Ramos (cell line): Measurements from ENCODE around the gene SARNP.
"Not testable (repeated sequence)": the region's sequence is repeated elsewhere in the genome, so short reads cannot be mapped to it uniquely, and the experiment has no call there.

Source experiments
- in situ Hi-C: fragments of 300-500 bp; cut with MboI; formaldehyde crosslinking; loops from one replicate; pipeline ENCODE4 v1.14.3; 2022; ENCODE audit warnings: low sequenced_read_pairs; ENCODE audit not compliant: unreplicated experiment

SARNP gene

DNA sequence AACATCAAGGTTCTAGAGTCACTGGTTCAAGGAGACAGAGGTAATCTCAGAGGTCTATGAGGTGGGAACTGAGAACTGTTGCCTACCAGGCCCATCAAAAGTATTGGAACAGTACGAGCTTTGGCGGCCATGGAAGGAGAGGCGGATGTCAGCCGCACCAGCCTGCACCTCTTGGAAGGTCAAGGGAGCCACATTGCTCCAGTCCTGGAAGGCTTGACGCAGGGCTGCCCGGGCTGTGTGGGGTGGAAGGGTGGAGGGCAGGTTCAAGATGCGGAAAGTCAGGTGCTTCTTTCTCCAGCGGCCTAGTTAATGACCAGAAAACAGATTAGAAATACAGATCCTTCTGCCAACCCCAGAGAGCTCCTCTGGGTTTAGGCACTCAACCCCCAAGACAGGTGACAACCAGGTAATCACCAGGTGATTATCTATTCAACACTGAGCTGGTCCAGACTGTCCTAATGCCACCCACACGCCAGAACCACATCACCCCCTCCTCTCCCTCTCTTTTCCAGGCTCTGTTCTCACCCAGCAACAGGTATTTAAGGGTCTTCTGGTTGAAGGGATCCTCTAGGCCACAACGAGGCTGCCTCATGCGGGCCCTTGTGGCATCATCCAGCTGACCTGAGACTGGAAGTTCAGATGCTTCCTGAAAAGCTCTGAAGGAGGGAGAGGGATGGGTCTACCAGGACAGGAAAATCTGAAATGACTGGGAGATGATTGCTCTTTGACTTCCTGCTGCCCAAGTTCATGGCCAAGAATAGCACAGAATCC, 23.2 kb upstream of the SARNP start:
- in situ Hi-C loops, result no loop called here

DNA sequence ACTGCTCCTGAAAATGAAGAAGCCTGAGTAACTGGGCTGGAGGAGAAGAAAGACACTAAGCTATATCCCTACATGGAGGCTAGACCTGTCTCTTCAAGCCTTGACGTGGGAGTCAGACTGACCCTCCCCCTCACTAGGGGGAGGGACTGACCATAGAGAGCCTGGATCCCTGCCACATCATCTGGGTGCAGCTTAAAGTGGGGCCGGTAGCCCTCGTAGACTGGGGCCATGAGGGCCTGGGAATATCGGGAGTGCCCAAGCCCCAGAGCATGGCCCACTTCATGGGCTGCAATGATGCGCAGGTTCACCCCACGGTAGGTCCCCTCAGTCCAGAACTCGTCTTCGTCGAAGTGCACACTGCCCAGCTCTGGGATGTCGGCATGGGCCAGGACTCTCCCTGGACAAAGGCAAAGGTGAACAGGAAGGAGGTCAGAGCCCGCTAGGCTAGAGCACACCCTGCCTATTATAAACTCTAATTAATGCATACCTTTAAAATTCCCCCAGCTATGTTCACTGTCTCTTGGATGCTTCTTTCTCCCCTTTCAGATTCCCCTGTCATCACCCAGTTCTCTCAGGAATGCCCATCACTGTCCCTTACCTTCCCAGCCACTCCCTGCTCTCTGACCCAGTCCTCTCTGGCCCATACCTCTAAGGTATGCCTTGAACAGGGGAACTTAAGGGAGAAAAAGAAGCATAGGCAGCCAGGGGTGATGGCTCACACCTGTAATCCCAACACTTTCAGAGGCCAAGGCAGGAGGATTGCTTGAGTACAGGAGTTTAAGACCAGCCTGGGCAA, 22.0 kb upstream of the SARNP start:
- in situ Hi-C loops, result no loop called here

DNA sequence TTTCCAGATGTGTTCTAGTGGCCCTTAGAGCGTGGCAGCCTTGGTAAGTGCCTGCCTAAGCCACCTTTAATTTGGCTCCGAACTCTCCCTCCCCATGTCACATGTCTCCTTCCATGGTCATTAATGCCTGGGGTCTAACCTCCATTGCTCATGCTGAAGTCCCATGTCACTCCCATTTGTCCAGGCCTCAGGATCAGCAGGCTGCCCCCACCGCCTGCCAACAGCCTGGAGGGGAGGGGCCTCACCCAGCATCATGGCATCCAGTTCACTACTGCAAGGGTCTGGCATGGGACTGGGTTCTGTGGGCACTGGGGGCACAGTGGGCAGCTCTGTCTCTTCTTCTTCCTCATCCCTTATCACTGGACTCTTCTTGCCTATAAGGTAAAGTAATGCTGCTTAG, 20.8 kb upstream of the SARNP start:
- in situ Hi-C loops, result no loop called here

DNA sequence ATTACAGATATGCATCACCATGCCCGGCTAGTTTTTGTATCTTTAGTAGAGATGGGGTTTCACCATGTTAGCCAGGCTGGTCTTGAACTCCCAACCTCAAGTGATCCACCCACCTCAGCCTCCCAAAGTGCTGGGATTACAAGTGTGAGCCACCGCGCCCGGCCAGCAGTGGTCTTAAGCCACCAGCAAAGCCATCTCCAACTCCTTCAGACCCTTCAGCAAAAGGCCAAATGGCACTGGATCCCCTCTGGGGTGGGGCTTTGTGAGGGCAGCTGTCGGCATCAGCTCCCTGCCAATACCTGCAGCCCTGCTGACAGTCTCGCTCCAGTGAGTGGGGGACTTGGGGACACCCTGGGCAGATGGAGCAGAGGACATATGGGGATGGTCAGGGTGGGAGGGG, 16.9 kb upstream of the SARNP start:
- in situ Hi-C loops, result not testable (repeated sequence)

DNA sequence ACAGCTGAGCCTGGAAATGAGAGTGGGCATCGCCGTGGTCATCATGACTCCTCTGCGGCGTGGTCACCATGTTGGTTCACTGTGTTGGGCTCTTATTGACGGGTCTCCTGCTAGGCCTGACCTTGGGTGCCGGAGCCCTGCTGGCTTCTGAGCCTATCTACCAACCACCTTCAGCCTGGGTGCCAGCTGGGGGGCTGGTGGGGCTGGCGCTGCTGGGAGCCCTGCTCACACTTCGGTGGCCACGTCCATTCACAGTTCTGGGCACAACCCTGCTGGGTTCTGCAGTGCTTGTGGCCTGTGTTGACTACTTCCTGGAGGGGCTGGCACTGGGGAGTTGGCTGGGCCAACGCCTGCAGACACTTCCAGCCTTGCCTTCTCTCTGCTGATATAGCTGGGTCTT, 15.5 kb upstream of the SARNP start:
- in situ Hi-C loops, result no loop called here

DNA sequence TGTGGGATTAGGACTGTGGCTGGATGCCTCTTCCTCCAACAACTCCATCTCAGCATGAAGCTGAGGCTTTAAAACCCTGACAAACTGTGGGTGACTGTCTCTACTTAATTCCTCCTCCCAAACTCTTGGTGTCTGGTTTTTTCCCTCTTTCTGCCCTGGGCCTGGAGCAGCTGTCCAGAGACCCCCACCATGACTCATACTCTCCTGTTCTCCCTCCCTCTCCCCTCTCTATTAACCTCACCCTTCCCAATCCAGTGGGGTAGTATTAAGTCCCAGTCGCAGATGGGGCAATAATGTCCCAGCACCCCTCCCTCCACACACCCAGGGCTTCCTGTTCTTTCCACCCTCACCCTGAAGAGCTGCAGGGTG, 13.9 kb upstream of the SARNP start:
- in situ Hi-C loops, result no loop called here

DNA sequence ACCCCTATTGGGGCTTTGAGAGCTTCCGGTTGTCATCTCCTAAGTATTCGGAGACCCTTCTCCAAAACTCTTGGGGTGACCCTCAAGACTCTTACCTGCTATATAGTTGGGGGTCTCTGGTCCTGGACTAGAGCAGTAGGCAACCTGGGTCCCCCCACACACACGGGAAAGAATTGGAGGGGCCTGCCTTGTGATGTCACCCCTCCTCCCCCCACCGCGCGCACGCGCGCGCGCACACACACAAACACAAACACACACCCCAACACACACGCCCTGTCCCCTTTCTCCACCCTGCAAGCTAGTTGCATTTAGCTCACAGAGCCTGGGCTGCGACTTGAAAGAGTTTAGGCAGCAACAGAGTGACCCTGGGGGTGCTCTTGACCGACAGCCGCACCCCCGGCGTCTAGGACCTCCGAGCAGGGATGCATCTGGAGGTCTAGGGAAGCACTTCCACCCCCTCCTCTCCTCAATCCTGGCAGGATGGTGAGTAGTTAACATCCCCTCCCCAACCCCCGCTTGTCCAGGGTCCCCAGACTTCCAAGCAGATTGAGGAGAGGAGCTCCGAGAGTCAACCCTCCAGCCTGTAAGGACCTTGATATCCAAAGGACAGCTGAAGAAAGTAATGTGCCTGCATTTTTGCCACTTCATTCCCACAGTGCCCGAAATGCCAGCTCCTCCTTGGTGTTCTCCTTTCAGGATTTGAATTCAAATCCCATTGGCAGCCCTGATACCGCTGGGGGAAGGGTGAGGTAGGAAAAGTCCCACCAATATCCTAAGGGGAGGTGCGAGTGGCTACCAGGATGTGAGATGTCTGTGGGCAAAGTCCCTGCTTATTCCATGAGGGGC, 13.3 kb upstream of the SARNP start:
- in situ Hi-C loops, result no loop called here

DNA sequence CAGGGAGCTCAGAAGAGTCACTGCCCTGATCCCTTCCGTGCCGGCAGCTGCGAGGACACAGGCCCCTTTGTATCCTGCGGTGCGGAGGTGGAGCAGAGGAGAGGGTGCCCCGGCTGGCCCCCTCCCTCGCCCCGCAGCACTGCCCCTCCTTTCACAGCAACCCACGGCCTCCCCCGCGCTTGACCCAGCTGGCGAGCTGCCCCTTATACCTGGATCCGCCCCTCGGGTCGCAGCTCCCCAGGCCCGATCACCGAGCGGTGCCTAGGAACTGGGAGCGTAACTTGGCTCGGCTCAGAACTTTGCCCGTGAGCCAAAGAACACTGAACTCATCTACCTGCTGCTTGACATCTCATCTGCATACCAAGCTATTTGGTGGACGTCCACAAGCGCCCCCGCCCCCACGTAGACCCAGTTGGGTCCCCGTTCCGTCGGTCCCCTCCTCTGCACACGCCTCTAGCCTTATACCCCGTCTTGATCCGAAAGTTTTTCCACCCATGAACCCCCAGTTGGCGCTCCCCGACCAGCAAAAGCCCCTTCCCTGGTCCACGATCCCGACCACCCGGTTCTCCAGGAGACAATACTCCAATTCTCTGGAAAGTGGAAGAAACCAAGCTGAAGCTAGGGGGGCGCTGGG, 12.6 kb upstream of the SARNP start:
- in situ Hi-C loops, result no loop called here

DNA sequence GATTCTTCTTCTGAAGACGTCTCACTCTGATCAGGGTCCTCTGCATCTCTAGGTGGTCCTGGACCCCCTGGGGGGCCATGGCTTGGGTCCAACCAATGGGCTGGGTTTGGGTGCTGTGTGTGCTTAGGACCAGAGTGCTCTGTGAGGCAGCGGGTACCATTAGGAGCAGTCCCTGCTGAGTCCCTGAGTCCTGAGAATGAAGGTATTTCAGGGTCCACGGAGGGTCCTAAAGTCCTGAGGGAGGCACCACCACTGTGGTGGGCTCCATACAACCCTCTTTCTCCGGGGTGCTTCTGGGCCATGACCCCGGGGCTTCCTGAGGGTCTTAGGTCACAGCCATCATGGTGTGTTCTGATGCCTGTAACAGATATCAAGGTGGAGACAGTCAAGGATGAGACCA, 10.8 kb upstream of the SARNP start:
- in situ Hi-C loops, result no loop called here

DNA sequence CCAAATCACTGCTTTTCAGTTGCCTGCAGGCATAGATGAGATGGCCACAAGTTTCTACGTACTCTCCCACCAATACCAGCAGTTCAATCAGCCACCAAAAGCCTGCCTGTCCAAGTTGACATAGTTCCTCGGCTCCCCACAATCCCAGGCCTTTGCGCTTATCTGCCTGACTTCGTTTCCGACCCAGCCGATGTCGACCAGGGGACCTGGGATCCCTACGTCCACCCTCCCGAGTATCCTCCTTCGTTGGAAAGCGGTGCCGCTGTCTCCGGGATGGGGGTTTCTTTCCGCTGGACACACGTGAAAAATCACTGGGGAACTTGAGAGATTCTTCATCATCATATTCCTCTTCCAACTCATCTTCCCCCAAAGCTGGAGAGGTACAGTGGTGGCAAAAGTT, 10.3 kb upstream of the SARNP start:
- in situ Hi-C loops, result no loop called here

DNA sequence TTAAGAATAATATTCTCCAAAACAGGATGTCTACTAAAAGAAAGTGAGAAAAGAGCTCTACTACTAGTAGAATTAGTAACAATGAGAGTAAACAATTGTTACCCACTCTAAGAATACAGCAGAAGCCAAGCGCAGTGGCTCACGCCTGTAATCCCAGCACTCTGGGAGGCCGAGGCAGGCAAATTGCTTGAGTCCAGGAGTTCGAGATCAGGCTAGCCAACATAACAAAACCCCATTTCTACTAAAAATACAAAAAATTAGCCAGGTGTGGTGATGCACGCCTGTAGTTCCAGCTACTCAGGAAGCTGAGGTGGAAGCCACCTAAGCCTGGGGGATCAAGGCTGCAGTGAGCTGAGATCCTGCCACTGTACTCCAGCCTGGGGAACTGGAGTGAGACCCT, 7.2 kb upstream of the SARNP start:
- in situ Hi-C loops, result no loop called here

DNA sequence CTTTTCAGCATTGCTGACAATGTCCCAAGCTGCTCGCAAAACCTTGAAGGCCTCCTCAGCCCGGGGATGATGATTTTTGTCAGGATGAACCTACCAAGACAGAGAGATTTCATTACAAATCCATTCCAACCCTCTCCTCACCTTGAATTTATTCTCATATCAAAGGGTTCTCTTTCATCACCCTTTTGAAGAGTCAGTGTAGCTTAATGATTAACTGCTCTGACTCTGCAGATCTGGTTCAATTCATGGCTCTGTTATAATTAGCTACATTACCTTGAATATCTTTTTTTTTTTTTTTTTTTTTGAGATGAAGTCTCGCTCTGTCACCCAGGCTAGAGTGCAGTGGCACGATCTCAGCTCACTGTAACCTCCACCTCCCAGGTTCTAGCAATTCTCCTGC, 5.9 kb upstream of the SARNP start:
- in situ Hi-C loops, result no loop called here

DNA sequence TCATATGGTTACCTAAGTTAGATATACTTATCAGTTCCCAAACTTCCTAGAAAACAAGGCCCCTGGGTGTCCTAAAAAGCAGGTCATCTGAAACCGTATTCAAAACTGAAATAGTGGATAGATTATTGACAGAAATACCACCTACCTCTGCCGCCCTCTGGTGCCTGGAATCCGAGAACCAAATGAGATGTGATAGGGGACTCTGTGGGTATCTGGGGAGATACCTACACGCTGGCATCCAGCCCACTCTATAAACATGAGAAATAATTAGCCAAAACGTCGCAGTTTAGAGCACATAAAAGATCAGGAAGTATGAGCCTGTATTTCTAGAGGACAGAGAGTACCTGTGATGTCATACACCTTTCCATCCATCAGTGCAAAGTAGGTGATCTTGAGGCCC, 4.7 kb upstream of the SARNP start:
- in situ Hi-C loops, result no loop called here

DNA sequence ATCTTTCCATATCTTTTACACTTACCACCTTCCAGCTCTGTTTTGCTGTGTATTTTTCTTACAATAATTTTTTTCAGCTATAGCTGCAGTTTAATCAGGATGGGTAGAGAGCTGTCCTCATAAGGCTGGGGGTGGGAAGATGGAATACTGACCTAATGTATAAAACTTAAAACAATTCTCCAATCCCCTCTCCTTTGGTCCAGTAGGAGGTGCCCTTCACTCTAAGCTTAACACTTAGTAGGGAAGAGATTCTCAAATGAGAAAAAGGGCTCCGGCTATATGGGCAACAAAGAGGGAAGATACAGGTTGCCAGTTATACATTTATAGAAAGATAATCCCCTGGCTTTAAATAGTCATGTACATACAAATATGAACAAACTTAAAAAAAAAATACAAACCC, 3.2 kb upstream of the SARNP start:
- in situ Hi-C loops, result no loop called here

DNA sequence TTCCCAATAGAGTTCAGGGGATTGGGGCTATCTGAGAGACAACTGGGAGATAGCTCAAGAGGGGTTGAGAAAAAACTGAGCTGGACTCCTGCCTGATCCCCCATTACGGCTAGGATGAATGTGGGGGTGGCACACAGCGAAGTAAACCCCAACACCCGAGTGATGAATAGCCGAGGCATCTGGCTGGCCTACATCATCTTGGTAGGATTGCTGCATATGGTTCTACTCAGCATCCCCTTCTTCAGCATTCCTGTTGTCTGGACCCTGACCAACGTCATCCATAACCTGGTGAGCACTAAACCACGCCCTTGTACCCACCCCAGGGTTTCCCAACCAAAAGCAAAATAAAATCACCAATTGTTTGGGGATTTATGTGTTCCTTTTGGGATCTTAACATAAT, 1.4 kb upstream of the SARNP start:
- in situ Hi-C loops, result no loop called here

DNA sequence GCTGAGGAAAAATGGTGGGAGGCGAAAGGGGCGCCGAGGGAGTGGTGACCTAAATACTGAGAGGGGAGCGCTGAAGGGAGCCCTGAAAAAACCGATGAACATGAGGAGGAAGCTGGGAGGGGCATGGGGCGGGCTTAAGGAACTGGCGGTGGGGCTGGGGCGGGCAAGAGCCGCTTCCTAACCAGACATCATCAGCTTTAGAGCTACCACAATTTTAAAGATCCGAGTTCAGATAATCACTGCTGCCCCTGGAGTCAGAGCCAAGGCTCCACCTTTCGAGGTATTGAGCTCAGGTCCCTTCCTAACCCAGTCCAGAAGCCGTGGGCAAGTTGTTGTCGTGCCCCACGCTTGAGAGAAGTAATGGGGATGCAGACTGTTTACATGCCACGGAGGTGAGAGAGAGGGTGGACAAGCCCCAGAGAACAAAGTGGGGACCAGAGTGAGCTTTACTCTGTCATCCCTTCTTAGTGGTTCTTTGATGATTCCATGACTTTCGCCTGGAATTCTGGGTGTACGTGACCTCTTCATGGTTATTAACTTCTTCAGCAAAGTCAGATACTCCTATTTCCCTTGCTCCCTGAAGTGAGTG, 710 bp upstream of the SARNP start:
- in situ Hi-C loops, result no loop called here

DNA sequence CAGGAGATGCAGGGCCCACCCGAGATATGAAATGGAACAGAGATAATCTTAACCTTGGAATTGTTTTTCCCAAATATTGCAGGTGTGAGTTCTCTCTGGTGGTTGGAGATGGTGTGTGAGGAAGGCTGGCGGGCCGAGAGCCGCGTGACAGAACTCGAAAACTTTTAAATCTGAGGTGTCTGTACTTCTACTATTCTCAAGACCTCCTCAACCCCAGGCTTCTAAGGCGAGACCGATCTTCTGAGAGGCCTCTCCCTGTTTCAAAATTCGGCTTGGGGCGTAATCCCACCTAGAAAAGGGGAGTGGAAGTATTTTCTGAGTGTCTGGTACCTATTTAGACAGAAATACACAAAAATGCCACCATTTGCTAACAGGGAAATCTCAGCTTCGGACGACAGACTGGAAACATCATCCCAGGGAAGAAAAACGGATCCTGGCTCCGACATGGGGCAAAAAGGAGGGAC, 611 bp downstream of the SARNP start:
- in situ Hi-C loops, result no loop called here

DNA sequence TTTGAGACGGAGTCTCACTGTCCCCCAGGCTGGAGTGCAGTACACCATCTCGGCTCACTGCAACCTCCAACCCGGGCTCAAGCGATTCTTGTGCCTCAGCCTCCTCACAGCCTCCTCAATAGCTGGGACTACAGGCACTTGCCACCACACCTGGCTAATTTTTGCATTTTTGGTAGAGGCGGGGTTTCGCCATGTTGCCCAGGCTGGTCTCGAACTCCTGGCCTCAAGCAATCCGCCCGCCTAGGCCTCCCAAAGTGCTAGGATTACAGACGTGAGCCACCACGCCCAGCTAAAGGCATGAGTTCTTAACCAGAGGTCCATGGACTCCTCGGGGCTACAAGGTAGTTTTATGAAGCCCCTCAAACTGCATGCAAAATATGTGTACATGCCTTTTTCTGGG, 2.1 kb downstream of the SARNP start:
- in situ Hi-C loops, result no loop called here

DNA sequence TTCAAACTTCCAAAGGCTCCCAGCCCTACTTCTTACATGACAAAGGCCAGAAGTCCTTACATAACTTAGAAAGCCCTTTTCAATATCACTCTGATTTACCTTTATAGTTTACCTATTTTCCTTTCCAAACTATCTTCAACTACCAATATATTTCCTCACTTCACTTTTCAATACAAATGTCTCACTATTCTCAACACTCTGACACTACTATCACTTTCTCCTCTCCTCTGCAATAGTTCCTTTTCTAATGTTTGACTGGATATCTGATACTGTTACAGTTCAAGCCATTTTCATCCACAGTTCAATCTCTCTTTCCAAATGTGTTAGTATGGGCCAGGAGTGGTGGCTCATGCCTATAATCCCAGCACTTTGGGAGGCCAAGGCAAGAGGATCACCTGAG, 3.3 kb downstream of the SARNP start:
- in situ Hi-C loops, result no loop called here

DNA sequence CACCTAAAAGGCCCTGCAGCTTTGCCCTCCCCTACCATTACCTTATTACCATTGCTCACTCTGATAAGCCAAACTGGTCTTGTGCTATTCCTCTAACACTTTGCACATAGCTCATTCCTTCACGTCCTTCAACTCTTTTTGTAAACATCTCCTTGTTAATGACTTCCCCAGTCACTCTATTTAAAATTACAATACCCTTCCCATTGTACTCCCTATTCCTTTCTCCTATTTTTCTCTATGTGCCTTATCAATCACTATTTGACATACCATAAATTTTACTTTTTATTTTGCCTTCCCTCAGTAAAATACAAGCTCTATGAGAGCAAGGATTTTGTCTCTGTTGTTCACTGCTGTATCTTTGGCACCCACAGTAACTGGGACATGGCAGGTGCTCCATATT, 5.4 kb downstream of the SARNP start:
- in situ Hi-C loops, result no loop called here
